CD8-positive, alpha-beta memory T cell (primary cell): ENCODE results near the gene PLIN5. TPM values are rescaled to one million over a fixed set of nuclear protein-coding genes. Genes with fewer than 3 reads are reported as not detected.

Experiments
- CTCF ChIA-PET: fragments of 350-600 bp; sonication (Branson Sonifier 250); formaldehyde crosslinking; loops from one replicate; lab custom pipeline; 2021; ENCODE audit warnings: antibody characterized with exemption; lab: Charles Lee
- POLR2A ChIA-PET: fragments of 350-600 bp; sonication (Branson Sonifier 250); formaldehyde crosslinking; loops from one replicate; lab custom pipeline; 2021; ENCODE audit warnings: antibody characterized with exemption; lab: Charles Lee
- DNase-seq, 5 donors: peaks; one replicate each; pipeline versions ENCODE4 v3.0.0 to v3.0.0-alpha.2; 2020 to 2022; ENCODE audit warnings: mixed read lengths in 1 of 5
- H3K27ac ChIP-seq: one replicate; pipeline ENCODE4 v1.7.0; 2013; ENCODE audit warnings: low read depth, mild to moderate bottlenecking, low read length, moderate library complexity
- H3K27me3 ChIP-seq: 2 replicates; pipeline ENCODE4 v1.7.0; 2013; ENCODE audit warnings: low read length, mild to moderate bottlenecking; ENCODE audit not compliant: insufficient read depth, poor library complexity, severe bottlenecking
- H3K36me3 ChIP-seq: 2 replicates; pipeline ENCODE4 v1.7.0; 2013; ENCODE audit warnings: mild to moderate bottlenecking, low read length, moderate library complexity; ENCODE audit not compliant: insufficient read depth
- H3K4me1 ChIP-seq: 2 replicates; pipeline ENCODE4 v1.7.0; 2013; ENCODE audit warnings: mild to moderate bottlenecking, low read length, moderate library complexity; ENCODE audit not compliant: insufficient read depth
- H3K4me3 ChIP-seq: 2 replicates; pipeline ENCODE4 v1.7.0; 2013; ENCODE audit warnings: mild to moderate bottlenecking, low read length
- H3K9me3 ChIP-seq: 2 replicates; pipeline ENCODE4 v1.7.0; 2013; ENCODE audit warnings: mild to moderate bottlenecking, low read length
- H3K27ac Mint-ChIP-seq, 8 donors: one replicate each; pipeline ENCODE4 v1.8.0; 2020 to 2021; ENCODE audit warnings: mixed read lengths in 8 of 8, mild to moderate bottlenecking in 6 of 8, inconsistent platforms in 3 of 8, moderate library complexity in 3 of 8
- H3K27me3 Mint-ChIP-seq, 2 donors: one replicate each; pipeline ENCODE4 v1.8.0; 2020 to 2021; ENCODE audit warnings: mixed read lengths in 2 of 2, mild to moderate bottlenecking in 1 of 2, moderate library complexity in 1 of 2
- H3K36me3 Mint-ChIP-seq, 3 donors: one replicate each; pipeline ENCODE4 v1.8.0; 2020 to 2021; ENCODE audit warnings: mixed read lengths in 3 of 3, inconsistent platforms in 1 of 3, mild to moderate bottlenecking in 1 of 3
- H3K4me1 Mint-ChIP-seq, 3 donors: one replicate each; pipeline ENCODE4 v1.8.0; 2020 to 2021; ENCODE audit warnings: mixed read lengths in 3 of 3, inconsistent platforms in 1 of 3, mild to moderate bottlenecking in 1 of 3
- H3K4me3 Mint-ChIP-seq, 7 donors: one replicate each; pipeline ENCODE4 v1.8.0; 2020 to 2021; ENCODE audit warnings: mixed read lengths in 7 of 7, mild to moderate bottlenecking in 6 of 7, moderate library complexity in 4 of 7, inconsistent platforms in 2 of 7
- H3K9me3 Mint-ChIP-seq, 5 donors: one replicate each; pipeline ENCODE4 v1.8.0; 2020 to 2022; ENCODE audit warnings: mixed read lengths in 5 of 5, mild to moderate bottlenecking in 3 of 5, moderate library complexity in 2 of 5, inconsistent platforms in 1 of 5
- polyA plus RNA-seq: library from polyadenylated mRNA; unstranded; fragments of 300-500 nt; fragmentation: Illumina TruSeq; gene quantifications from one replicate; pipeline ENCODE4 v1.2.3, GENCODE V29; 2021
- total RNA-seq, 2 experiments: library from RNA; stranded (reverse); gene quantifications; one replicate each; pipeline ENCODE4 v1.2.3, GENCODE V29; 2021

The PLIN5 gene
- total and polyA plus RNA-seq, 3 experiments from 2014 or later, result 0.29 TPM; not detected in 2

GRCh38 chr19:4493104-4493928, 41.7 kb downstream of the PLIN5 start:
- peaks cover 18% of the 10 kb centered on the region for H3K36me3 ChIP-seq
- H3K9me3 ChIP-seq, result no peaks in the 10 kb centered on the region
- Mint-ChIP-seq H3K9me3 (no peaks in the 10 kb centered on the region), H3K36me3 (peaks cover 0 to 51% (median 10%) of the 10 kb centered on the region in 3 donors), H3K27me3 (no peaks in the 10 kb centered on the region), H3K4me3 (no peak overlapping the region), H3K4me1 (no peaks in the 10 kb centered on the region), H3K27ac (no peak overlapping the region)
- no peak for DNase-seq
- POLR2A ChIA-PET, result no interaction called here
- no peak overlapping the region for H3K4me3 ChIP-seq
- no peaks in the 10 kb centered on the region for H3K27me3 ChIP-seq
- H3K4me1 ChIP-seq, result no peaks in the 10 kb centered on the region
- CTCF ChIA-PET, result no interaction called here
- H3K27ac ChIP-seq, result no peak overlapping the region

GRCh38 chr19:4492337-4493103, 42.5 kb downstream of the PLIN5 start:
- CTCF ChIA-PET, result no interaction called here
- no peak for DNase-seq
- Histone ChIP-seq H3K27me3 (no peaks in the 10 kb centered on the region), H3K36me3 (peaks cover 18% of the 10 kb centered on the region), H3K9me3 (no peaks in the 10 kb centered on the region), H3K4me1 (no peaks in the 10 kb centered on the region), H3K27ac (no peak overlapping the region), H3K4me3 (no peak overlapping the region)
- H3K27me3 Mint-ChIP-seq, result no peaks in the 10 kb centered on the region
- peaks cover 1 to 51% (median 11%) of the 10 kb centered on the region in 3 donors for H3K36me3 Mint-ChIP-seq
- H3K27ac Mint-ChIP-seq, result no peak overlapping the region
- H3K9me3 Mint-ChIP-seq, result no peaks in the 10 kb centered on the region
- POLR2A ChIA-PET, result no interaction called here
- no peaks in the 10 kb centered on the region for H3K4me1 Mint-ChIP-seq
- H3K4me3 Mint-ChIP-seq, result no peak overlapping the region

GRCh38 chr19:4491446-4491845, 43.6 kb downstream of the PLIN5 start:
- CTCF ChIA-PET, result no interaction called here
- no peaks in the 10 kb centered on the region for H3K4me1 ChIP-seq
- POLR2A ChIA-PET, result no interaction called here
- Mint-ChIP-seq H3K27me3 (no peaks in the 10 kb centered on the region), H3K36me3 (peaks cover 4 to 53% (median 12%) of the 10 kb centered on the region in 3 donors), H3K4me1 (peaks cover 0 to 3% (median 0%) of the 10 kb centered on the region in 3 donors), H3K9me3 (no peaks in the 10 kb centered on the region), H3K4me3 (no peak overlapping the region), H3K27ac (no peak overlapping the region)
- H3K4me3 ChIP-seq, result no peak overlapping the region
- H3K27me3 ChIP-seq, result no peaks in the 10 kb centered on the region
- H3K9me3 ChIP-seq, result no peaks in the 10 kb centered on the region
- no peak overlapping the region for H3K27ac ChIP-seq
- peaks cover 18% of the 10 kb centered on the region for H3K36me3 ChIP-seq
- DNase-seq, result no peak

GRCh38 chr19:4488496-4488895, 46.5 kb downstream of the PLIN5 start:
- Mint-ChIP-seq H3K4me3 (no peak overlapping the region), H3K9me3 (no peaks in the 10 kb centered on the region), H3K36me3 (peaks cover 7 to 44% (median 16%) of the 10 kb centered on the region in 3 donors), H3K4me1 (peaks cover 0 to 6% (median 0%) of the 10 kb centered on the region in 3 donors), H3K27me3 (no peaks in the 10 kb centered on the region), H3K27ac (no peak overlapping the region)
- Histone ChIP-seq H3K27ac (no peak overlapping the region), H3K36me3 (peaks cover 18% of the 10 kb centered on the region), H3K9me3 (no peaks in the 10 kb centered on the region), H3K4me1 (no peaks in the 10 kb centered on the region), H3K27me3 (no peaks in the 10 kb centered on the region), H3K4me3 (no peak overlapping the region)
- ChIA-PET POLR2A (no interaction called here), CTCF (no interaction called here)
- DNase-seq, result no peak

DNA sequence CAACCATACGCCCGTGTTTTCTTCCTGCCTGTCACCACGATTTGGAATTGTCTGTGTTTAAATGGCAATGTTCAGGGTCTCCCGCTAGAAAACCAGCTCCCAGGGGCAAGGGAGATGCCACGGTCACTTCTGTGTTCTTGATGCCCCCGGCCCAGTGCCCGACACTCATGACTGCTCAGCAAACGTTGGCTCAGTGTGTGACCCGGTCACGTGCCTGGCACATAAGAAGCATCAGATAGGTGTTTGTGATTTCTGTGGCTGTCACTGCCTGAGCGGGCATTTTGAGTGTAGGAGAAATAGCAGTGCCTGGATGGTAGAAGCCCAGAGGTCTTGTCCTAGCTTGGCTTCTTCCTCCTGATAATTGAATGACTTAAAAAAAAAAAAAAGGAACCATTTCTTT, 47.5 kb downstream of the PLIN5 start:
- no peak overlapping the region for H3K27ac ChIP-seq
- no peak overlapping the region for H3K4me3 ChIP-seq
- H3K4me1 ChIP-seq, result no peaks in the 10 kb centered on the region
- H3K9me3 Mint-ChIP-seq, result no peaks in the 10 kb centered on the region
- no peak overlapping the region for H3K27ac Mint-ChIP-seq
- DNase-seq, result no peak
- H3K36me3 Mint-ChIP-seq, result peaks cover 7 to 49% (median 16%) of the 10 kb centered on the region in 3 donors
- no peaks in the 10 kb centered on the region for H3K27me3 ChIP-seq
- no peaks in the 10 kb centered on the region for H3K9me3 ChIP-seq
- peaks cover 0 to 6% (median 0%) of the 10 kb centered on the region in 3 donors for H3K4me1 Mint-ChIP-seq
- peaks cover 14% of the 10 kb centered on the region for H3K36me3 ChIP-seq
- ChIA-PET CTCF (no interaction called here), POLR2A (interaction anchor here (0.6 kb wide), 1 partner anchor 1185 kb away, joined by 3 read pairs; no protein-coding TSS in a partner anchor)
- no peak overlapping the region for H3K4me3 Mint-ChIP-seq
- H3K27me3 Mint-ChIP-seq, result no peaks in the 10 kb centered on the region

DNA sequence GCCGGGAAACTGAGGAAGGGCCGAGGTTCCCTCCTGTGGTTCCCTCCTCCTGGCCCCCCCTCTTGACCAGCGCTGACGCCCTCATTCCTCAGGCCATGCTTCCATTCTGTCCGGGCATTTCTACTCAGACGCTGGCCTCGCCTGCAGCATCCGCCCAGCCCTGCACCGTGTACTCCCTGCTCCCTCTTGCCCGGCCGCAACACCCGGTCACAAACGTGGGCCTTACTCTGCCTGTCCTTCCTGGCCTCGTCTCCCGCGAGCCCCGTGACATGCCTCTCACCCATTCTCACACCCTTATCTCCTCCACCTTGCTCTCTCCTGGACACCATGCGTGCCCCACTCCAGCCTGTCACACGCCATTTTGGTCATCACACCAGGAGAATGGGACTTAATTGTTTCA, 51.6 kb downstream of the PLIN5 start:
- no peaks in the 10 kb centered on the region for H3K36me3 ChIP-seq
- Mint-ChIP-seq H3K27ac (no peak overlapping the region), H3K27me3 (no peaks in the 10 kb centered on the region), H3K9me3 (no peaks in the 10 kb centered on the region), H3K4me3 (no peak overlapping the region), H3K4me1 (peaks cover 0 to 8% (median 0%) of the 10 kb centered on the region in 3 donors), H3K36me3 (peaks cover 6 to 33% (median 7%) of the 10 kb centered on the region in 3 donors)
- ChIA-PET CTCF (no interaction called here), POLR2A (no interaction called here)
- H3K4me3 ChIP-seq, result no peak overlapping the region
- no peaks in the 10 kb centered on the region for H3K9me3 ChIP-seq
- no peak for DNase-seq
- H3K4me1 ChIP-seq, result no peaks in the 10 kb centered on the region
- H3K27me3 ChIP-seq, result no peaks in the 10 kb centered on the region
- no peak overlapping the region for H3K27ac ChIP-seq

DNA sequence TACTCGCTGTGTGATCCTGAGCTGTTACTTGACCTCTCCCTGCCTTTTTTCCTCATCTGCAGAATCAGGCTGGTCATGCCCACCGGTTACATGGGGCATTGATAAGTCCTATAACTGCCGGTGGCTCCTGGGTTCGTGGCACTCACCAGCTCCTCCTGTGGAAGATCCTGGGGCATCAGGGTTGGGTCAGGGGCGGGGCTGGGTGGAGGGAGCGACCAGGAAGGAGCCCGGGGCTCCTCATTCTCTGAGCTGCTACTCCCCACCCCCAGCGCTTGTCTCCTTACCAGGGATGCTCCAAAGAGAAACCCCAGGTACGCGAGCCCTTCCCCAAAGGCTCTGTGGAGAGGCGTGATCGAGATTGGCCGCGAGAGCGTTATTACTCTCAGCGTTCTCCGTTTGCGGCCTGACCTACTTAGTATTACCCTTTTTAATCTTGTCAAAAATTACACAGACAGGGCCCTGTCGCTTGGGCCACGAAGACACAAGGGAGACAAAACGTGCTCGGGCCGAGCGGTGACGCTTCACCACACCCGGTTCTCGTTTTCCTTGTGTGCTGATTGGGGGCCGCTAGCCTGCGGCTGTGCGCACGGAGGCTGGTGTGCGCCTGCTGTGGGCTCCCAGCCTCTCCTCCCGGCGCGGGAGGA, 52.2 kb downstream of the PLIN5 start:
- H3K4me1 Mint-ChIP-seq, result peaks cover 0 to 8% (median 0%) of the 10 kb centered on the region in 3 donors
- Histone ChIP-seq H3K4me3 (no peak overlapping the region), H3K27me3 (no peaks in the 10 kb centered on the region), H3K36me3 (no peaks in the 10 kb centered on the region), H3K9me3 (no peaks in the 10 kb centered on the region), H3K27ac (no peak overlapping the region), H3K4me1 (no peaks in the 10 kb centered on the region)
- no peak overlapping the region for H3K4me3 Mint-ChIP-seq
- POLR2A ChIA-PET, result no interaction called here
- peaks cover 5 to 32% (median 7%) of the 10 kb centered on the region in 3 donors for H3K36me3 Mint-ChIP-seq
- no peak for DNase-seq
- CTCF ChIA-PET, result no interaction called here
- no peaks in the 10 kb centered on the region for H3K27me3 Mint-ChIP-seq
- no peak overlapping the region for H3K27ac Mint-ChIP-seq
- H3K9me3 Mint-ChIP-seq, result no peaks in the 10 kb centered on the region
